HepG2 (cell line): ENCODE data around the gene BMI1. TPM values are rescaled to one million over a fixed set of nuclear protein-coding genes. Genes with fewer than 3 reads are reported as not detected.

Source experiments
- ATAC-seq: fragments of 200-7000 bp; cut with Tn5 transposase; 3 replicates; pipeline ENCODE4 v1.9.1; 2020; ENCODE audit warnings: mild to moderate bottlenecking, moderate library complexity
- BruUV-seq: library from RNA; stranded (reverse); fragments of 400-500 nt; replicated peaks from 2 replicates; lab custom pipeline; 2021; lab: Mats Ljungman, UMichigan
- CTCF ChIA-PET: fragments of 300-600 bp; formaldehyde crosslinking; extraction: SDS; loops from one replicate; lab custom pipeline; 2021; ENCODE audit warnings: low total read pairs, inconsistent platforms, low intra/inter-chr PET ratio; lab: Yijun Ruan, JAX
- POLR2A ChIA-PET: fragments of 350-600 bp; sonication (Branson Sonifier 250); formaldehyde crosslinking; loops from one replicate; lab custom pipeline; 2020; ENCODE audit warnings: antibody characterized with exemption, inconsistent platforms; lab: Yijun Ruan, JAX
- DNase-seq: peaks from one replicate; pipeline ENCODE4 v3.0.0-alpha.2; 2015; ENCODE audit warnings: low spot score
- FAIRE-seq: peaks from 3 replicates; lab custom pipeline; 2011; peaks lifted over from hg19 to GRCh38; lab: Jason Lieb, UNC
- H2AFZ ChIP-seq: one replicate; pipeline ENCODE4 v1.6.1; 2011; ENCODE audit warnings: low read length, inconsistent platforms
- H3K27ac ChIP-seq: fragments of 300-600 bp; 3 replicates; pipeline ENCODE4 v1.8.0; 2011; ENCODE audit warnings: mixed run types, mild to moderate bottlenecking, mixed read lengths, low read length, inconsistent platforms; ENCODE audit not compliant: insufficient read depth; ENCODE audit errors: extremely low read length
- H3K27me3 ChIP-seq, 2 experiments: fragments of 200-600 bp in 1 of 2; 2 replicates in 1 of 2; 3 replicates in 1 of 2; pipeline versions ENCODE4 v1.6.0 to v1.8.0; 2011; ENCODE audit warnings: low read length in 2 of 2, mild to moderate bottlenecking in 2 of 2, moderate library complexity in 2 of 2, inconsistent platforms in 1 of 2; ENCODE audit not compliant: insufficient read depth in 2 of 2, control insufficient read depth in 1 of 2
- H3K36me3 ChIP-seq, 2 experiments: fragments of 200-600 bp in 1 of 2; replicated peaks in 1 of 2; 2 replicates in 1 of 2; 3 replicates in 1 of 2; pipeline versions ENCODE4 v1.5.1 to v1.8.0; 2011; ENCODE audit warnings: low read length in 2 of 2, inconsistent platforms in 1 of 2; ENCODE audit not compliant: insufficient read depth in 2 of 2, control insufficient read depth in 1 of 2
- H3K4me1 ChIP-seq: 2 replicates; pipeline ENCODE4 v1.5.1; 2012; ENCODE audit warnings: low read length, inconsistent platforms; ENCODE audit not compliant: insufficient read depth
- H3K4me2 ChIP-seq: 2 replicates; pipeline ENCODE4 v1.6.0; 2011; ENCODE audit warnings: low read depth, low read length, inconsistent platforms
- H3K4me3 ChIP-seq, 3 experiments: fragments of 200-600 bp in 1 of 3; sonication (generic), shearing (Covaris generic) in 1 of 3; replicated peaks in 1 of 3; 2 replicates each; pipeline ENCODE4 v1.5.1; 2011 to 2016; ENCODE audit warnings: low read length in 3 of 3, inconsistent platforms in 2 of 3, low read depth in 2 of 3, mild to moderate bottlenecking in 2 of 3, control low read depth in 1 of 3, mixed read lengths in 1 of 3; ENCODE audit not compliant: insufficient read depth in 1 of 3
- H3K79me2 ChIP-seq: one replicate; pipeline ENCODE4 v1.6.1; 2011; ENCODE audit warnings: low read length, inconsistent platforms; ENCODE audit not compliant: insufficient read depth
- H3K9ac ChIP-seq: 2 replicates; pipeline ENCODE4 v1.6.0; 2011; ENCODE audit warnings: mild to moderate bottlenecking, low read depth, low read length, inconsistent platforms; ENCODE audit not compliant: insufficient read depth
- H3K9me3 ChIP-seq: 2 replicates; pipeline ENCODE4 v1.5.1; 2012; ENCODE audit warnings: mild to moderate bottlenecking, low read length
- H4K20me1 ChIP-seq: 2 replicates; pipeline ENCODE4 v1.6.0; 2011; ENCODE audit warnings: inconsistent platforms, mild to moderate bottlenecking, low read length, moderate library complexity; ENCODE audit not compliant: insufficient read depth
- CREB1 ChIP-seq, 2 experiments: fragments of 450-650 bp in 1 of 2; IDR thresholded peaks; 2 replicates each; pipeline ENCODE4 v1.6.1; 2016 to 2017; ENCODE audit warnings: control low read depth in 1 of 2, mild to moderate bottlenecking in 1 of 2, missing compliant biosample characterization in 1 of 2, missing genetic modification characterization in 1 of 2
- ZNF367 ChIP-seq: sonication (generic); formaldehyde crosslinking; IDR thresholded peaks from 2 replicates; pipeline ENCODE4 v1.4.0; 2020; ENCODE audit warnings: missing genetic modification reagents, borderline replicate concordance
- WGBS: methylation state at CpG from one replicate; pipeline ENCODE4 v1.1.6; 2017; ENCODE audit warnings: low lambda C conversion rate; 5-methylcytosine and 5-hydroxymethylcytosine counted together
- in situ Hi-C: cut with HindIII; loops from 2 replicates; pipeline ENCODE4 v1.10.0; 2017; ENCODE audit warnings: low pct_unique_long_range_greater_than_20kb; ENCODE audit not compliant: extremely low pct_ligation_motif_present
- intact Hi-C: fragments of 100-400 bp; cut with micrococcal nuclease; formaldehyde crosslinking; loops from one replicate; pipeline ENCODE4 v1.10.0; 2022; ENCODE audit not compliant: unreplicated experiment
- polyA plus RNA-seq, 8 experiments: library from polyadenylated mRNA; depleted of rRNA in 3 of 8; stranded (reverse) in 7 of 8; unstranded in 1 of 8; fragments of >200 nt; fragmentation: Illumina TruSeq in 4 of 8; extraction: Trizol in 4 of 8; gene quantifications; 2 replicates each; pipeline versions ENCODE4 v1.2.1 to v1.2.3, GENCODE V29; 2011 to 2016; ENCODE audit warnings: low read depth in 4 of 8, missing spikeins in 1 of 8, mixed read lengths in 1 of 8; ENCODE audit not compliant: insufficient read depth in 1 of 8
- total RNA-seq, 5 experiments: library from RNA; depleted of rRNA; stranded (reverse); fragments of >200 nt; fragmentation: Illumina TruSeq; extraction: Trizol; gene quantifications; 2 replicates each; pipeline ENCODE4 v1.2.3, GENCODE V29; 2016; ENCODE audit warnings: low read depth in 1 of 5
- TF ChIP-seq, protein P1 (sequence below): sonication (generic); formaldehyde crosslinking; IDR thresholded peaks from 2 replicates; pipeline ENCODE4 v1.4.0; 2020; ENCODE audit warnings: missing genetic modification reagents, borderline replicate concordance
- TF ChIP-seq, protein P2 (sequence below): sonication (generic); formaldehyde crosslinking; IDR thresholded peaks from 2 replicates; pipeline ENCODE4 v1.9.0; 2021; ENCODE audit warnings: missing genetic modification reagents, borderline replicate concordance
- TF ChIP-seq, protein P3 (sequence below): fragments of 450-650 bp; IDR thresholded peaks from 2 replicates; pipeline ENCODE4 v1.6.1; 2017

Gene BMI1
- total and polyA plus RNA-seq, 2 of the 13 experiments (the other 11 are each of a cell fraction or from before 2014, with no cell fraction given), result 30.5 to 44.0 TPM

DNA sequence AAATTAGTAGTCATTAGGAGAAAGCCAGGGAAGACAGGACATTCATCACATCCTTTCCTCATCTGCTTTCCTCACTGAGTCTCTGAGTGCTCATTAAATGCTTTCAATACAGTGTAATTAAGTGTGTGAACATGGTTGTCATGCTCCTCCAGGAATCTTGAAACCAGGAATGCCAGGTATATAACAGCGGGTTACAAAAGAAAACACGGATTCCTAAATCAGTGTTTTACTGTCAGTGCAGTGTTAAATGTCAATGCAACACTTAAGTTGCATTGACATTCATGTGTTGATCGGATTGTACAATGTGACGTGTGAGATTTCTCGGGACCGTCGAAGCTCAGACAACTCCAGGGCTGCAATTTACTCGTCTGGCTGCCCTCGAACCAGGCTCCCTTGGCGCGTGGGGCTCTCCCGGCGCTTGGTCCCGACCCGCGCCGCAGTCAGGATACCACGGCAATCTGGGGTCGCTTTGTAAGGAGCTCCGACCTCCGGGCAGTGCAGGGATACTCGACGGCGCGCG lies 23.9 kb downstream of the BMI1 start (continued):
- TF ChIP-seq, protein P1, sequence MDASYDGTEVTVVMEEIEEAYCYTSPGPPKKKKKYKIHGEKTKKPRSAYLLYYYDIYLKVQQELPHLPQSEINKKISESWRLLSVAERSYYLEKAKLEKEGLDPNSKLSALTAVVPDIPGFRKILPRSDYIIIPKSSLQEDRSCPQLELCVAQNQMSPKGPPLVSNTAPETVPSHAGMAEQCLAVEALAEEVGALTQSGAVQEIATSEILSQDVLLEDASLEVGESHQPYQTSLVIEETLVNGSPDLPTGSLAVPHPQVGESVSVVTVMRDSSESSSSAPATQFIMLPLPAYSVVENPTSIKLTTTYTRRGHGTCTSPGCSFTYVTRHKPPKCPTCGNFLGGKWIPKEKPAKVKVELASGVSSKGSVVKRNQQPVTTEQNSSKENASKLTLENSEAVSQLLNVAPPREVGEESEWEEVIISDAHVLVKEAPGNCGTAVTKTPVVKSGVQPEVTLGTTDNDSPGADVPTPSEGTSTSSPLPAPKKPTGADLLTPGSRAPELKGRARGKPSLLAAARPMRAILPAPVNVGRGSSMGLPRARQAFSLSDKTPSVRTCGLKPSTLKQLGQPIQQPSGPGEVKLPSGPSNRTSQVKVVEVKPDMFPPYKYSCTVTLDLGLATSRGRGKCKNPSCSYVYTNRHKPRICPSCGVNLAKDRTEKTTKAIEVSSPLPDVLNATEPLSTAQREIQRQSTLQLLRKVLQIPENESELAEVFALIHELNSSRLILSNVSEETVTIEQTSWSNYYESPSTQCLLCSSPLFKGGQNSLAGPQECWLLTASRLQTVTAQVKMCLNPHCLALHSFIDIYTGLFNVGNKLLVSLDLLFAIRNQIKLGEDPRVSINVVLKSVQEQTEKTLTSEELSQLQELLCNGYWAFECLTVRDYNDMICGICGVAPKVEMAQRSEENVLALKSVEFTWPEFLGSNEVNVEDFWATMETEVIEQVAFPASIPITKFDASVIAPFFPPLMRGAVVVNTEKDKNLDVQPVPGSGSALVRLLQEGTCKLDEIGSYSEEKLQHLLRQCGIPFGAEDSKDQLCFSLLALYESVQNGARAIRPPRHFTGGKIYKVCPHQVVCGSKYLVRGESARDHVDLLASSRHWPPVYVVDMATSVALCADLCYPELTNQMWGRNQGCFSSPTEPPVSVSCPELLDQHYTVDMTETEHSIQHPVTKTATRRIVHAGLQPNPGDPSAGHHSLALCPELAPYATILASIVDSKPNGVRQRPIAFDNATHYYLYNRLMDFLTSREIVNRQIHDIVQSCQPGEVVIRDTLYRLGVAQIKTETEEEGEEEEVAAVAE (CRISPR knock-in tag), result no peak
- TF ChIP-seq ZNF367 (CRISPR knock-in tag), result no peak
- TF ChIP-seq, all 625 proteins: peak for 0

DNA sequence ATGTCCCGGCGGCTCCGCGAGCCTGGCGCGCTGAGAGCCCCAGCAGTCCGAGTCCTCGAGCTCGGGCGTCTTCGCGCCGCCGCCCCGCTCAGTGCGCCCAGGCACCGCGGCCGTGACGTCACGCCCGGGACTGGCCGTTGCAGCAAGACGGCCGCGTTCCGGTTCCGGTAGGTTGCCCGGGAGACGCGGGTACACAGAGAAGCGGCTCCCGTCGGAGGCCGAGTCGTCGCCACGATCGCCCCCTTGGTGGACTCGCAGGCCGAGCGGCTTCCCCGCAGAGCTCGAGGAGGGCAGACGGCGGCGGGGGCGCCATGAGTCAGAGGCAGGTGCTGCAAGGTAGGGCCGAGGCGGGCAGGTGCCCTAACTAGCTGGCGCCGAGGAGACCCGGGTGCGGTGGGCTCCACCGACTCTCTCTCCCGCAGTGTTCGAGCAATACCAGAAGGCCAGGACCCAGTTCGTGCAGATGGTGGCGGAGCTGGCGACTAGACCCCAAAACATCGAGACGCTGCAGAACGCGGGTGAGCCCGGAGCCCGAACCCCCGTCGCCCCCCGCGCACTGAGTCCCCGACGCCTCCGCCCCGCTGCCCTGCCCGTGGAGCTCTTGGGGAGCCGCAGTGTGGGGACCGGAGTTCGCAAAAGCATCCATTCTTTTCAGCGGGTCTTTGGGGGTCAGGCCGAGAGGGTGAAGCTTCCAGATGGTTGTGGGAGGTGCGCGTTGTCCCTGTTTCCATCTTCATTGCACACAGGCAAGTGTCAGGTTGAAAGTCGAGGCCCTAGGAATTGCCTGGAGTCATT lies 24.6 kb downstream of the BMI1 start, which contains the start of gene SPAG6:
SPAG6 (plus strand) TSS at position 196 of the 795 bp plus-strand sequence; CDS start at position 312, 116 bp downstream.
- no TSS peak for BruUV-seq
- ATAC-seq, result no peak
- H3K4me1 ChIP-seq, result peaks cover 6% of the 10 kb centered on the region; the same call in 1 of the 2 replicates
- H3K9me3 ChIP-seq, result no peaks in the 10 kb centered on the region
- H3K36me3 ChIP-seq, result no peaks in the 10 kb centered on the region
- WGBS, result 83% methylated on average over 64 of the region's 83 CpGs
- no peak within 1 kb of the TSS for H3K27ac ChIP-seq
- no peak within 1 kb of the TSS for H3K9ac ChIP-seq
- in situ Hi-C loops (no loop called here), intact Hi-C loops (no loop called here)
- ChIA-PET CTCF (no interaction called here), POLR2A (no interaction called here)
- no peak within 1 kb of the TSS for H2AFZ ChIP-seq
- no peaks in the 10 kb centered on the region for H4K20me1 ChIP-seq
- no peaks in the 10 kb centered on the region for H3K79me2 ChIP-seq
- DNase-seq, result no peak
- TF ChIP-seq CREB1 (IDR thresholded peaks at IDR 0.05) (peak; percentile 67; the same call in 1 of the 2 replicates), CREB1 (CRISPR knock-in tag; IDR thresholded peaks at IDR 0.05) (no peak)
- TF ChIP-seq, protein P2, sequence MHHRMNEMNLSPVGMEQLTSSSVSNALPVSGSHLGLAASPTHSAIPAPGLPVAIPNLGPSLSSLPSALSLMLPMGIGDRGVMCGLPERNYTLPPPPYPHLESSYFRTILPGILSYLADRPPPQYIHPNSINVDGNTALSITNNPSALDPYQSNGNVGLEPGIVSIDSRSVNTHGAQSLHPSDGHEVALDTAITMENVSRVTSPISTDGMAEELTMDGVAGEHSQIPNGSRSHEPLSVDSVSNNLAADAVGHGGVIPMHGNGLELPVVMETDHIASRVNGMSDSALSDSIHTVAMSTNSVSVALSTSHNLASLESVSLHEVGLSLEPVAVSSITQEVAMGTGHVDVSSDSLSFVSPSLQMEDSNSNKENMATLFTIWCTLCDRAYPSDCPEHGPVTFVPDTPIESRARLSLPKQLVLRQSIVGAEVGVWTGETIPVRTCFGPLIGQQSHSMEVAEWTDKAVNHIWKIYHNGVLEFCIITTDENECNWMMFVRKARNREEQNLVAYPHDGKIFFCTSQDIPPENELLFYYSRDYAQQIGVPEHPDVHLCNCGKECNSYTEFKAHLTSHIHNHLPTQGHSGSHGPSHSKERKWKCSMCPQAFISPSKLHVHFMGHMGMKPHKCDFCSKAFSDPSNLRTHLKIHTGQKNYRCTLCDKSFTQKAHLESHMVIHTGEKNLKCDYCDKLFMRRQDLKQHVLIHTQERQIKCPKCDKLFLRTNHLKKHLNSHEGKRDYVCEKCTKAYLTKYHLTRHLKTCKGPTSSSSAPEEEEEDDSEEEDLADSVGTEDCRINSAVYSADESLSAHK (CRISPR knock-in tag), result no peak
- TF ChIP-seq, protein P3, sequence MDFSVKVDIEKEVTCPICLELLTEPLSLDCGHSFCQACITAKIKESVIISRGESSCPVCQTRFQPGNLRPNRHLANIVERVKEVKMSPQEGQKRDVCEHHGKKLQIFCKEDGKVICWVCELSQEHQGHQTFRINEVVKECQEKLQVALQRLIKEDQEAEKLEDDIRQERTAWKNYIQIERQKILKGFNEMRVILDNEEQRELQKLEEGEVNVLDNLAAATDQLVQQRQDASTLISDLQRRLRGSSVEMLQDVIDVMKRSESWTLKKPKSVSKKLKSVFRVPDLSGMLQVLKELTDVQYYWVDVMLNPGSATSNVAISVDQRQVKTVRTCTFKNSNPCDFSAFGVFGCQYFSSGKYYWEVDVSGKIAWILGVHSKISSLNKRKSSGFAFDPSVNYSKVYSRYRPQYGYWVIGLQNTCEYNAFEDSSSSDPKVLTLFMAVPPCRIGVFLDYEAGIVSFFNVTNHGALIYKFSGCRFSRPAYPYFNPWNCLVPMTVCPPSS, result no peak
- no peak for FAIRE-seq
- peaks cover 1 to 16% of the 10 kb centered on the region in 2 experiments; a peak in 2 of 5 replicates for H3K27me3 ChIP-seq
- no peak within 1 kb of the TSS for H3K4me2 ChIP-seq
- H3K4me3 ChIP-seq, result no peak within 1 kb of the TSS
